Measurements from ENCODE around the gene PLA2G4D.
A peak's percentile ranks its signal among the peaks of the same experiment; 100 is the strongest.

The PLA2G4D gene

GRCh38 chr15:42129364-42129763 lies 35.0 kb upstream of the PLA2G4D start:
- H3K4me3 ChIP-seq: no peak overlapping the region
- H4K20me1 ChIP-seq: no peaks in the 10 kb centered on the region
- H3K9me3 ChIP-seq: no peaks in the 10 kb centered on the region
- peak overlapping the region; percentile 15; the same call in 1 of the 2 replicates for H3K4me2 ChIP-seq
- H3K36me3 ChIP-seq: no peaks in the 10 kb centered on the region
- no peaks in the 10 kb centered on the region for H3K27me3 ChIP-seq
- peaks cover 27% of the 10 kb centered on the region for H3K4me1 ChIP-seq
- no peak overlapping the region for H3K9ac ChIP-seq
- H3K27ac ChIP-seq: no peak overlapping the region
- TF ChIP-seq Cebpa-rat (IDR thresholded peaks at IDR 0.05): no peak

GRCh38 chr15:42128476-42128875 lies 34.1 kb upstream of the PLA2G4D start:
- Histone ChIP-seq H3K27me3 (no peaks in the 10 kb centered on the region), H3K9me3 (no peaks in the 10 kb centered on the region), H3K36me3 (no peaks in the 10 kb centered on the region), H3K4me2 (no peak overlapping the region), H3K4me3 (no peak overlapping the region), H3K27ac (no peak overlapping the region), H4K20me1 (no peaks in the 10 kb centered on the region), H3K9ac (no peak overlapping the region), H3K4me1 (peaks cover 27% of the 10 kb centered on the region)
- TF ChIP-seq Cebpa-rat (IDR thresholded peaks at IDR 0.05): no peak

DNA sequence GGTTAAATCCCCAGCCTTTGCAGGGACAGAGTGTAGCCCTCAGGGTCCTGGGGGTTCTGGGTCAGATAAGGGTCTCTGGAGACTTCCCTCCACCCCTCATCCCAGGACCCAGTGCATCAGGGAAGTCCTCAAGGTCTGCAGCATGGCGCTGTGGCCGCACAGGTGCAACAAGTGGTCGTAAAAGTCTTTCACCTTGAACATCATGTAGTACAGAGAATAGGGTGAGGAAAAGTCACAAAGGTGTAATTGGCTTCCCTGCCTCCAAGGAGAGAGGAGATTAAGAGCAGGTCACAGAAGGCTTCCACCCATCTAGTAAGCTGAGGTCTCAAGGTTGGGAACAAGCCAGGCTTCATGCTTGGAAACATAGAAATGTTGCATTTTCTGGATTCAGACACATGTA lies 29.2 kb upstream of the PLA2G4D start:
- Histone ChIP-seq H3K27me3 (no peaks in the 10 kb centered on the region), H3K4me3 (no peak overlapping the region), H4K20me1 (no peaks in the 10 kb centered on the region), H3K27ac (no peak overlapping the region), H3K4me2 (no peak overlapping the region), H3K9ac (no peak overlapping the region), H3K36me3 (no peaks in the 10 kb centered on the region), H3K4me1 (peaks cover 20% of the 10 kb centered on the region), H3K9me3 (no peaks in the 10 kb centered on the region)
- TF ChIP-seq Cebpa-rat (IDR thresholded peaks at IDR 0.05): no peak

- no peaks in the 10 kb centered on the region for H3K36me3 ChIP-seq
- no peak overlapping the region for H3K4me3 ChIP-seq
- H4K20me1 ChIP-seq: no peaks in the 10 kb centered on the region
- no peak for TF ChIP-seq Cebpa-rat (IDR thresholded peaks at IDR 0.05)
- H3K27ac ChIP-seq: no peak overlapping the region
- peaks cover 13% of the 10 kb centered on the region for H3K4me1 ChIP-seq
- no peak overlapping the region for H3K4me2 ChIP-seq
- no peaks in the 10 kb centered on the region for H3K9me3 ChIP-seq
- no peak overlapping the region for H3K9ac ChIP-seq
- H3K27me3 ChIP-seq: no peaks in the 10 kb centered on the region
These were observed 27.3 kb upstream of the PLA2G4D start for GRCh38 chr15:42121682-42122081.

DNA sequence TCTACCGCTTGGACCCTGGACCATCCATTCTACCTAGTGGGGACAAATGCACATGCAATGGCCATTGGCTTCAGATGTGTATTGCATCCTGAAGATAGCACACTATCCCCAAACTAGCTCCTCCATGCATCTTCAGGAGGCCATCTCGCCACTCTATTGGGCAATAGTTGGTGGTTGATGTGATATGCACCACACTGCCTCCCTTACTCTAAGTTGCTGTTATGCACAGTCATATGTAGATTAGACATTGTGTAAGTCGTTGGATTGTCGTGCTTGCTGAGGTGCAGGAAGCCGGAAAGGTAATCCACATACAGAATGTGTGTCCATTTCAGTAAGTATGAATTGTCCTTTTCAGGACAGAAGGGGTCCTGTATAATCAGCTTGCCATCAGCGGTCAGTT lies 26.7 kb upstream of the PLA2G4D start:
- Histone ChIP-seq H3K4me2 (no peak overlapping the region), H3K9ac (no peak overlapping the region), H3K4me1 (peaks cover 13% of the 10 kb centered on the region), H3K27me3 (no peaks in the 10 kb centered on the region), H4K20me1 (no peaks in the 10 kb centered on the region), H3K4me3 (no peak overlapping the region), H3K27ac (no peak overlapping the region), H3K9me3 (no peaks in the 10 kb centered on the region), H3K36me3 (no peaks in the 10 kb centered on the region)
- no peak; the same call in 1 of the 2 replicates for TF ChIP-seq Cebpa-rat (IDR thresholded peaks at IDR 0.05)

DNA sequence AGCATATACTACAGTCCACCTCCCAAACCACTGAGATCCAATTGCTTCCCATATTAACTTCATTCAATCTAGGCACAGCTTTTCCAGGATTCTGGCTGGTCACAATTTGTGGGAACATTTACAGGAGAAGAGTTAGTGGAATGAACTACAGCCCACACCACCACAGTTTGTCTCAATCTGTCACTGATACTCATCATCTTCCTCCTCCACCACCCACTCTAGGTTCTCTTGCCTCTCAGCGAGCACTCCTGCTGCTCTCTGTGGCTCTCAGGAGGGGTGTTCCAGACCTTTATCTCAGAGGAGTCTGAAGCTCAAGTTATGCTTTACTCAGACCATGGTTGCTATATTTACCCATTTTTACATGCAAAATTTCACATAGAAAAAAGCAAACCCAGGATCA lies 25.9 kb upstream of the PLA2G4D start:
- Histone ChIP-seq H3K36me3 (no peaks in the 10 kb centered on the region), H3K27ac (no peak overlapping the region), H3K9ac (no peak overlapping the region), H3K4me1 (peaks cover 13% of the 10 kb centered on the region), H3K4me3 (no peak overlapping the region), H3K4me2 (no peak overlapping the region), H3K27me3 (no peaks in the 10 kb centered on the region), H4K20me1 (no peaks in the 10 kb centered on the region), H3K9me3 (no peaks in the 10 kb centered on the region)
- no peak for TF ChIP-seq Cebpa-rat (IDR thresholded peaks at IDR 0.05)

GRCh38 chr15:42119446-42119760 lies 25.0 kb upstream of the PLA2G4D start:
- Histone ChIP-seq H3K4me2 (no peak overlapping the region), H3K27ac (no peak overlapping the region), H3K9ac (no peak overlapping the region), H3K4me1 (peaks cover 13% of the 10 kb centered on the region), H3K9me3 (no peaks in the 10 kb centered on the region), H3K4me3 (no peak overlapping the region), H3K27me3 (no peaks in the 10 kb centered on the region), H3K36me3 (no peaks in the 10 kb centered on the region), H4K20me1 (no peaks in the 10 kb centered on the region)
- TF ChIP-seq Cebpa-rat (IDR thresholded peaks at IDR 0.05): no peak

DNA sequence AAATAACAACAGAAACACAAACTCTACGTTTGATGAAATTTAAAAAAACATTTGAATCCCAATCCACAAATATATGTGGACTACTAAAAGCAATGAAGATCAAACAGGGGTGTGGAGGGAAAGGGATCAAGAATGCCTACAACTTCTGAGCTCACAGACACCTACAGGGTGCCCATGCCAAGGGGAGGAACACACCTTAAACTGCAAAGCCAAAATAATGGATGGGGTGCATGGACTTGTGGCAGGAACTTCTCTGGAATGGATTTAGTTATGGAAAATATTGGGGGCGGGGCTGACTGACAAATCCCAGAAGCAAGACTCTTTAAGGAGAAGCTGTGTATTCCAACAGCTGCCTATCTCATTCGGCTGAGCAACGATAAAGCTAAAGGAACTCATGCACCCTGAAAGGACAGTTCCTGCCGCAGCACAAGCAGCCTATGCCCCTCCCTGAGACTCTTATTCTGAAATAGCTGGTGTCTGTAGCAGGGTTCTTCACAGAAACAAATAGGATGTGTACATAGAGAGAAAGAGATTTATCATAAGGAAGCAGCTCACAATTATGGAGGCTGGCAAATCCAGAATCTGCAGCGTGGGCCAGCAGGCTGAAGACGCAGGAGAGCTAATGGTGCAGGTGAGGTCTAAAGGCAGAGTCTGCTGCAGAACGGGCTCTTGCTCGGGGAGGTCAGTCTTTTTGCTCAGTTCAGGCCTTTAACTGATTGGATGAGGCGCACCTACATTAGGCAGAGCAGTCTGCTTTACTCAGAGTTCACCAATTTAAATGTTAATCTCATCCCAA lies 24.5 kb upstream of the PLA2G4D start:
- no peak overlapping the region for H3K9ac ChIP-seq
- no peak overlapping the region for H3K27ac ChIP-seq
- peaks cover 13% of the 10 kb centered on the region for H3K4me1 ChIP-seq
- no peaks in the 10 kb centered on the region for H3K27me3 ChIP-seq
- H3K9me3 ChIP-seq: no peaks in the 10 kb centered on the region
- no peaks in the 10 kb centered on the region for H4K20me1 ChIP-seq
- H3K4me3 ChIP-seq: no peak overlapping the region
- H3K36me3 ChIP-seq: no peaks in the 10 kb centered on the region
- no peak overlapping the region for H3K4me2 ChIP-seq
- TF ChIP-seq Cebpa-rat (IDR thresholded peaks at IDR 0.05): no peak

DNA sequence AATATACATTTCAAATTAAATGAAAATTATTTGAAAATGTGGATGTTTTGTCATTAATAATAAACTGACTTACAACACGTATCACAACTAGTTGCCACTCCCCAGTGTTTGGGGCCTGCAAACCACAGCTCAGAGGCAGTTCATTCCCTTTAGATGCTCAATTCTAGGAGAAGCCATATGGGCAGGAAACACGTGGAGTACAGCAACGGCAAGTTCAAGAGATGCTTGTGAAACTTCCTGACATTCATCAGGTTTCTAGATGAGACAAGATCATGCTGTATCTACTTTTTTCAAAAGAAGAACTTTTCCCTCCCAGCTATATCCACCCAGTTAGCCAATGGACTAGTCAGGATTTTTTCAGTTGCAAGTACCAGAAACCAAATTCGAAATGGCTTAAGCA lies 17.6 kb upstream of the PLA2G4D start:
- no peak overlapping the region for H3K4me3 ChIP-seq
- H4K20me1 ChIP-seq: no peaks in the 10 kb centered on the region
- no peak overlapping the region for H3K27ac ChIP-seq
- H3K4me1 ChIP-seq: peaks cover 18% of the 10 kb centered on the region
- peaks cover 8% of the 10 kb centered on the region for H3K9me3 ChIP-seq
- H3K9ac ChIP-seq: no peak overlapping the region
- H3K4me2 ChIP-seq: peak overlapping the region; percentile 38
- no peaks in the 10 kb centered on the region for H3K27me3 ChIP-seq
- TF ChIP-seq Cebpa-rat (IDR thresholded peaks at IDR 0.05): no peak
- H3K36me3 ChIP-seq: no peaks in the 10 kb centered on the region

- Histone ChIP-seq H3K9ac (no peak overlapping the region), H3K27me3 (no peaks in the 10 kb centered on the region), H3K4me2 (no peak overlapping the region), H3K4me1 (peaks cover 33% of the 10 kb centered on the region), H3K4me3 (no peak overlapping the region), H4K20me1 (no peaks in the 10 kb centered on the region), H3K36me3 (no peaks in the 10 kb centered on the region), H3K27ac (no peak overlapping the region), H3K9me3 (peaks cover 8% of the 10 kb centered on the region)
- no peak for TF ChIP-seq Cebpa-rat (IDR thresholded peaks at IDR 0.05)
These were observed 16.0 kb upstream of the PLA2G4D start for GRCh38 chr15:42110367-42110766.

- Histone ChIP-seq H3K27me3 (no peaks in the 10 kb centered on the region), H3K9ac (no peak overlapping the region), H3K36me3 (no peaks in the 10 kb centered on the region), H3K9me3 (peaks cover 8% of the 10 kb centered on the region), H3K4me2 (no peak overlapping the region), H3K27ac (no peak overlapping the region), H3K4me3 (no peak overlapping the region), H3K4me1 (peaks cover 46% of the 10 kb centered on the region), H4K20me1 (no peaks in the 10 kb centered on the region)
- no peak for TF ChIP-seq Cebpa-rat (IDR thresholded peaks at IDR 0.05)
These were observed 14.4 kb upstream of the PLA2G4D start for GRCh38 chr15:42108806-42109205.
